DLD1 (cell line): ENCODE measurements around the gene PCA3.

ENCODE experiments used
- in situ Hi-C: cut with HindIII; loops from 2 replicates; pipeline ENCODE4 v1.10.0; 2017; ENCODE audit warnings: low sequenced_read_pairs

Gene PCA3

DNA sequence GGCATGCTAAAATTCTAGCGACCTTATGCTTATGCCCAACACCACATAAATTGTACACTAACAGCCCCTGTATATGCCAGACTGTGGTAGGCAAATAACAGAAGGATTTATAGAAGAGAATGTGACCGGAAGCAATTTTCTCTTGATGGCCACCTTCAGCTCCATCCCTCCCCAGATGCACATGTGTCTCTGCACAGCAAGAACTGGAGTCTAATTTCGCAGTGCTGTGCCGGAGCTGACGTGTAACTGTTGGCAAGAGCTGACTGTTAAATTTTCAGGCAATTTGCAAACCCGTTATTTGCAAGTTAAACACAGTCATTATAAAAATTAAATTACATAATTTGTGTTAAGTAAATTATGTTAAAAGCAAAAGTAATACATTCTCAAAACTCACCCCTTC is 48.4 kb downstream of the PCA3 start:
- in situ Hi-C loops: loop anchor here (10.0 kb wide), 2 partner anchors 82 to 172 kb away; no protein-coding TSS in a partner anchor

DNA sequence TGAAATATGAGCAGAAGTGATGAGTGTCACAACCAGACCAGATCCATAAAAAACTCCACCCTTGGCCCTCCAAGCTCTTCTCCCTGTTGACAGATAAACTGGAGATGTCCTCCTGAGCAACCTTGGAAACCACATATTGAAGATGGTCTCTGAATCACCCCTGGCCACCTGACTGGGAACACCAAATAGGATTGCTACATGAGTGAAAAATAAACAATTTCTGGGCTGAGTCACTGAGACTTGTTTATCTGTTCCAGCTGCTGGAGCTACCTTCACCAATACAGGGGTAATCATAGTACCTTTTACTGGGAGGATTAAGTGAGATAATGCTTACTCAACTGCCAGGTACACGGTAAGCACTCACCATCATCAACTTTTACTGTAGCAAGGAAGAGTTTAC is 53.3 kb downstream of the PCA3 start:
- in situ Hi-C loops: loop anchor here (10.0 kb wide), 2 partner anchors 77 to 167 kb away; no protein-coding TSS in a partner anchor

- in situ Hi-C loops: loop anchor here (10.0 kb wide), 2 partner anchors 77 to 167 kb away; no protein-coding TSS in a partner anchor
Observed at GRCh38 chr9:76818271-76818670, 54.0 kb downstream of the PCA3 start.

DNA sequence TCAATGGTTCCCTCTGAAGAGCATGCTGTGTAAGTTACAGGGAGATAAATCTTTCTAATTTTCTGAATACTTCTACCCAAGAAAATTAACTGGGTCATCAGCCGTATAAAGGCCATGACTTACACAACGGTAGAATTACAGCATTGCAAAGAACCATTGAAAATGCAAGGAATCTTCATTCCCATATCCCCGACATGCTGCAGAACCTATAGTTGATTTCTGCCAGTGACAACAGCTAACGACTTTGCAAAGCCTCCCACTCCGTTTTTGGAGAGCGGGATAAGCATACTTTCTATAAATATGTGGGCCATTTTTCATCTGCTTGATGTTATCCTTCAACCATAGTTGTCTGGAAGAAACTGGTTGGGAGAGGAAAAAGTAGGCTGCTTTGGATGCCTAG is 56.2 kb downstream of the PCA3 start:
- in situ Hi-C loops: no loop called here

DNA sequence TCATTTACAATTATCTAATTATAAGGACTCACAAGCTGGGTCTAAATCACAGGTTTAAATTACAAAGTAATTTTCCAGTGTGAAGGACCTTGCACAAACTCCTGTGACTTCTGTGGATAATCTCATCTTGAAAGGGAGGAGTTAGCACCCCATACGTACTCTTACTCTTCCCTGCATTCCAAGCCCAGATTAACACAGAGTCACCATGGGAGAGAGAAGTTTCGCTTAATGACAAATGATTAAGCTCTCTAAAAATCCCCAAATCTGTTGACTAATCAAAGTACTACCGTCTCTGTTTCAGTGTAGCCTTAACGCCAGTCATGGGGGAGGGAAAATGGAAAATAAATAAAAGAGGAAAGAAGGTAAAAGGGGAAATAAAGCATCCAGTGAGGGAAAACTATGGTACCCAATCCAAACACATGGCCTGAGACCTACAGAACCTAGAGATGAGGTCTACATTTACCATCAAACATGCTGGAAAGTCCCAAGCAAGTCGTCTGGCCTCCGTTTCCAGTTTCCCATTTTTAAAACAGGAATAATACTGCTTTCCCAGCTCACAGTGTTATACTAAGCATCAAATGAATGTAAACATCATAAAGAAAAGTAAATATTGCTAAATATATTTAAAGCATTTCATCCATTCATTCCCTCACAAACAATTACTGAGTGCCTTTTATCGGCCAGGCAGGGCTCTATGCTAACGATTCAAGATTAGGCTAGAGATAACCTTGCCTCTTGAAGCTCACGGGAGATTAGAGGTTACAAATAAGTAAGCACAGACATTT is 63.2 kb downstream of the PCA3 start:
- in situ Hi-C loops: no loop called here

GRCh38 chr9:76828447-76828846 is 64.2 kb downstream of the PCA3 start:
- in situ Hi-C loops: no loop called here

- in situ Hi-C loops: no loop called here
Observed at GRCh38 chr9:76835571-76836283, 71.5 kb downstream of the PCA3 start.
